HG02610 (cell line): ENCODE results near the gene SORBS1.
A peak's percentile ranks its signal among the peaks of the same experiment; 100 is the strongest.

Experiments
- ATAC-seq: cut with Tn5 transposase; IDR thresholded peaks from one replicate; pipeline ENCODE4 v1.9.1; 2021; ENCODE audit warnings: mild to moderate bottlenecking, moderate library complexity; ENCODE audit not compliant: unreplicated experiment

Gene SORBS1

GRCh38 chr10:95416270-95416669 is 144.9 kb downstream of the SORBS1 start:
- ATAC-seq, result no peak

GRCh38 chr10:95415621-95416031 is 145.5 kb downstream of the SORBS1 start:
- ATAC-seq, result no peak

DNA sequence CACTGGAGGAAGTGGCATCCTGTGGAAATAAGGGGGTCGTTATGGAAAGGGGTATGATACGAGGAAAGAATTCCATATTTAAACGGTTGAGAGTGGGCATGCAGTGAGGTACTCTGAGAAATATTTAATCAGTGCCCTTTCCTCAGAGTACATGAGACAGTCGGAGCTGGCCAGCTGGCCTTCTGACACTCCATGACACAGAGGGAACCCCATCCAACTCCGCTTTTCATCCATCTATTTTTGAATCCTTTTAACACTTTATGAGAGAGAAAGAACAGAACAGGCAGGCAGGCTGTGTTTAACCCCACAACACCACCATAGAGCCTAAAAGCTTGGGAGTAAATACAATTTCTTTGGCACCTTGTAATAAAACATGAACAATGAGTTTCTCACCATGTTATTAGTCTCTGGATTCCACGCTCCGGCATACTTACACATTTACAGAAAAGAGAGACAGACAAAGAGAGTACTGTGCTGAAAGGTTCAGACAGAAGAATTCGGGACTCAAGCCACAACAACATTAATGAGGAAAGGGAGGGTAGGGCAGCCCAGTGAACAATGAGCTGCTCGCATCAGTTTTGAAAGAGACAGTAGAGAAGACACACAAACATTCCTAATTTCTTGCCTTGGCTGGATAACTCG is 146.2 kb downstream of the SORBS1 start:
- ATAC-seq, result no peak

- ATAC-seq, result no peak
Measured at GRCh38 chr10:95414016-95414830, 146.9 kb downstream of the SORBS1 start.

DNA sequence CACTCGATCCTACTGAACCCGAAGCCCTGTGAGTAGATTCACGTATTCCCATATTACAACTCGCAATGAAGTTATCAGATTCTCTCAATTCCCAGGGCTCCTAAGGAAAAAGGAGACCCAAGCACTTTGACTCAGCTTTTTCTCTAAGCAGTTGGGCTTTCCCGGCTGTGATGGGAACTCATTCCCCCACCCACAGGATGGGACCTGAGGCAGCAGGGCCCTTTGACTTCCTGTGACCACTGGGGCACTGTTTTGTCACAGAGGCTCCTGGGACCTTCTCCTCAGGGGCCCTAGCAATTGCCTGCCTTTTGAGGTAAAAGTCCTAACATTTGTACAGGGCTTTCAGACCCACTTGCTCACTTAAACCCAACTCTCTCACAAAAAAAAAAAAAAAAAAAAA is 147.6 kb downstream of the SORBS1 start:
- peak; percentile 51 for ATAC-seq

GRCh38 chr10:95411635-95412034 is 149.5 kb downstream of the SORBS1 start:
- ATAC-seq, result no peak

DNA sequence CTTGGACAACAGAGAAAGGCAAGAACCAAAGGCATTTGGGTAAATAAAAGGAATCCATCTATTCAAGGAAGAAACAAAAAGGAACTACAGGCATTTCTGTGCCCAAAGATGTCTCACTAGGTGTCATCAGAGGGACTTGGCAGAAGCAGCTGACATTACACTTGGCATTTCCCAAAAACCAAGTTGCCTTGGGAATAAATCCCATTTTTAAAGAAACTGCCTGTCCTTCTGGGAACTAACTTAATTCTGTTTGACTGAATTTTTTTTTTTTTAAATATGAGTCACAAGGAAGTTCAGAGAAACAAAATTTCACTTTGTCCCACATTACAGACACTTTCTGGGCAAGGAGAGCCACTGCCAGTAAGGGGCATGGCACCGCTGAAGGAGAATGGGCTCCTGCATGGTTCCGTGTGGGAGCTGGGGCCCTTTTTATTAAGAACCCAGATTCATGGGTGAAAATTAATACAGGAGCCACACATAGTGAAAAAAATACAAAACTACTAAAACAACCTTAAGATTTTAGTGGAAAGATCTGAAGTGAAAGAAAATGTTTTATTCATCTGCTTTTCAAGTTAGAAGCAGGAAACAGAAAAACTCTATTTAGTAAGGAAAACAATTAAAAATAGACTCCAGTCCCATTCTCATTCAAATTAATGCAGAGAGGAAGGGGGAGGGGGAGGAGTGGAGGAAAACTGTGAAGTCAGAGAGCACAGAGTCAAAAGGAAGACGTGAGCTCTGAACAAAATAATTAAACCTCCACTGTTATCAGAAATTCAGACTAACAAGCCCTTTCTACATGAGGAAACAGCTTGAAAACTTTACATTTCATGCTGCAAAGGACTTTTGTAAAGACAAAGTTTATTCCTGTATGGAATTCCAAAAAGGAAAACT is 151.9 kb downstream of the SORBS1 start:
- ATAC-seq, result no peak

DNA sequence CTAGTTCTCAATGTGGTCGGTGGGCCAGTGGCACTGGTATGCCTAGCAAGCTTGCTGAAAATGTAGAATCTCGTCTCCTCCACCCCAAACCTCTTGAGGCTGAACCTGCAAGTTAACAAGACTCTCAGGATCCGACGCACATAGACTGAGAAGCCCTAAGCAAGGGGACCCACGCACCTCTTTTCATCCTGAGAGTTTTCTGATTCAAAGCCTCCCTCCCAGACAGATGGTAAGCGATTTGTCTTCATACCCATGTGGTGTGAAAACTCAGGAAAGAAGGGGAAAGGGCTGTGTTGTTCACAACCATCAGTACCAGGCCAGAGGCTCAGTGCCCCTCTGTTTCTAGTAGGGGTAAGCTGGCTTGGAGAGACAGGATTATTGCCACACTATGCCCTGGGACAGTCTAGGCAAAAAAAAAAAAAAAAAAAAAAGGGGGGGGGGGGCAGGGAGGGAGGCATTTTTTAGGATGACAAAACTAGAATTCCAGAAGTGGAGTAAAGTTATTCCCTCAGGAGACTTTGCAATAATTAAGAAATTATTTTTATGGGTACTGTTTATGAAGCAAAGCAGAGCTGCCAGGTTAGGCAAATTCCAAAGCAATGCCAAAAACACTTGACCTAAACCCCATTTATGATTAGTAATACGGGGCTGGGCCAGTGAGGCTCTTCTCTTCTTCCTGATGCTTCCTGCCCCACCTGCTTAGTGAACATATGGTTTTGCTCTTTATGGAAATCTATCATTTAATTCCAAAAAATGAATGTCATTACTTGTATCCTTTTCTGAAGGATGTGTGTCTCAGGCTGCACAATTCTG is 152.8 kb downstream of the SORBS1 start:
- no peak for ATAC-seq

DNA sequence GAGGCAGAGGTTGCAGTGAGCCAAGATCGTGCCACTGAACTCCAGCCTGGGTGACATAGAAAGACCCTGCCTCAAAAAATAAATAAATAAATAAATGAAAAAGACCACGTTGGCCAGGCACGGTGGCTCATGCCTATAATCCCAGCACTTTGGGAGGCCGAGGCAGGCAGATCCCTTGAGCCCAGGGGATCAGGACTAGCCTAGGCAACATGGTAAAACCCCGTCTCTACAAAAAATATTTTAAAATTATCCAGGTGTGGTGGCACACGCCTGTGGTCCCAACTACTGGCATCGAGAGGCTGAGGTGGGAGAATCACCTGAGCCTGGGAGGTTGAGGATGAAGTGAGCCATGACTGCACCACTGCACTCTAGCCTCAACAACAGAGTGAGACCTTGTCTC is 153.6 kb downstream of the SORBS1 start:
- ATAC-seq, result no peak

DNA sequence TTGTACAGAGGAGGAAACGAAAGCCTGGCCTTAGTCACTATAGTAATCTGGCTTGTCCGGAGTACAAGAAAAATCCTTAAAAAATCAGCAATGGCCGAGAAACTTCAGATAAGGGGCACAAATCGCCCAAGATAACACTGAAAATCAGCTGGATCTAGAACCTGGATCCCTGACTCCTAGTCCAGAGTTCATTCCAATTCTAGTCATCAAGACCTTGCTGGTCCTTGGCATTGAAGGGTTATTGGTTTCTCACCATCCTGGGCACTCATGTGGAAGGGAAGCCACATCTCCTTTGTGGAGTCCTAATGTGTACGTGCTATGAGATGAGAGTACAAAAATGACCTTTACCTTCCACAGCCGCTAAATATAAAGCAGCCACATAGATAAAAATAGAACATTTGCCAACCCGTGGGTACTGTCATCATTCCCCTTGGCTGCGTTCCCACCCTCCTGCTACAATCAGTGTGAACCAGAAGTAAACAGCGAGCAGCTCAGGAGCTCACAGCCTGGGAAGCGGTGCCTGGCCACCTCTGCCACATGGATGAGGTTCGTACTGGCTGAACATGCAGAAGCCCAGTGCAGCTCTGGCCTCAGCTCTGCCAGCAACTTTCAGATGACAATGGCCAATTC is 154.4 kb downstream of the SORBS1 start:
- ATAC-seq, result no peak

- ATAC-seq, result no peak
Measured at GRCh38 chr10:95405655-95406054, 155.5 kb downstream of the SORBS1 start.

- no peak for ATAC-seq
Measured at GRCh38 chr10:95404864-95405263, 156.3 kb downstream of the SORBS1 start.

GRCh38 chr10:95404462-95404858 is 156.7 kb downstream of the SORBS1 start:
- ATAC-seq, result no peak

- ATAC-seq, result no peak
Measured at GRCh38 chr10:95403700-95404461, 157.3 kb downstream of the SORBS1 start.

- ATAC-seq, result no peak
Measured at GRCh38 chr10:95401704-95402469, 159.3 kb downstream of the SORBS1 start.

DNA sequence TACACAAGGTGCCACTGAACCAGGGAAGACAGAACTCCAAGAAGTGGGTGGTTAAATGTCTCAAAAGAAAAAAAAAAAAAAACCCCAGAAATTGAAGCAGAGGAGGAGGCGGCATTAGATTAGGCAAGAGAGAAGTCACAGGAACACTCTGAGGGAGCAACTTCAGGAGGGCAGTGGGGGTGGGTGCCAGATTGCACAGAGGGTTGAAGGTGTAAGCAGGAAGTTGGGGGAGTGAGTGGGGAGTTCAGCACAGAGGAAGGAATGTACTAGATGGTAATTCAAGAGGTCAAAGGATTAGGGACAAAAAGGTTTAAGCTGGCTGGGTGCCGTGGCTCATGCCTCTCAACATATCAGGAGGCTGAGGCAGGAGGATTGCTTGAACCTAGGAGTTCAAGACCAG is 160.4 kb downstream of the SORBS1 start:
- no peak for ATAC-seq

DNA sequence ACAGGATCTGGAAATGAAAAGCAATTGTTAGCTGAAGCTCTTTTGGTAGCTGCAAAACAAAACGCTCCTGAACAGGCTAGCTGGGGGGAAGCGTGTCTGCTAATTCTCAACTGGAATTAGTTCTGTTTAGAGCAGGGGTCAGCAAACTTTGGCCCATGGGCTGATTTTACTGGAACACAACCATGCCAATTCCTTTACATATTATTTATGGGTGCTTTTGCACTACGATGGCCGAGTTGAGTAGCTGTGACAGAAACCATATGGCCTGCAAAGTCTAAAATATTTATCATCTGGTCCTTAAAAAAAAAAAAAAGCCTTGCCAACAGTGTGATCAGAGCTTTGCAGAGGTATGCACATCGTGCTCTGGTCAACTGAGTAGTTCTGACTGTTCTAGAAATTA is 162.0 kb downstream of the SORBS1 start:
- no peak for ATAC-seq

- ATAC-seq, result no peak
Measured at GRCh38 chr10:95397747-95398146, 163.4 kb downstream of the SORBS1 start.
